K562 (cell line): ENCODE data around the gene GNB2. TPM values are rescaled to one million over a fixed set of nuclear protein-coding genes. Genes with fewer than 3 reads are reported as not detected.

Experiments used
- ARID1B ChIP-seq: fragments of 450-650 bp; IDR thresholded peaks from 2 replicates; pipeline ENCODE4 v1.6.1; 2016; ENCODE audit warnings: antibody characterized with exemption, mild to moderate bottlenecking, inconsistent platforms
- ARNT ChIP-seq, 2 experiments: fragments of 450-650 bp; IDR thresholded peaks; 2 replicates each; pipeline ENCODE4 v1.6.1; 2016; ENCODE audit warnings: mild to moderate bottlenecking in 1 of 2
- ELF1 ChIP-seq: fragments of 200-800 bp; sonication (Bioruptor generic); IDR thresholded peaks from 2 replicates; pipeline ENCODE4 v1.6.1; 2016; ENCODE audit warnings: missing genetic modification characterization, missing compliant biosample characterization
- ESRRA ChIP-seq: fragments of 450-650 bp; IDR thresholded peaks from 2 replicates; pipeline ENCODE4 v1.6.1; 2014; ENCODE audit warnings: low read depth, mild to moderate bottlenecking, moderate library complexity, borderline replicate concordance
- GTF2B ChIP-seq: IDR thresholded peaks from 2 replicates; pipeline ENCODE4 v1.6.1; 2011; ENCODE audit not compliant: insufficient read length; ENCODE audit errors: extremely low read depth
- HDAC8 ChIP-seq: fragments of 450-650 bp; IDR thresholded peaks from 2 replicates; pipeline ENCODE4 v1.6.1; 2016; ENCODE audit warnings: mild to moderate bottlenecking, missing genetic modification characterization, moderate library complexity, missing compliant biosample characterization
- HMGN3 ChIP-seq: IDR thresholded peaks from 2 replicates; pipeline ENCODE4 v1.6.1; 2011; ENCODE audit warnings: borderline replicate concordance, low read depth, mild to moderate bottlenecking, mixed read lengths, low read length; ENCODE audit not compliant: insufficient read length; ENCODE audit errors: extremely low read depth
- HNRNPK ChIP-seq: fragments of 200-400 bp; formaldehyde crosslinking; IDR thresholded peaks from one replicate; pipeline ENCODE4 v1.6.1; 2018; ENCODE audit warnings: mild to moderate bottlenecking, low read depth, low read length; ENCODE audit not compliant: poor library complexity, severe bottlenecking
- KDM1A ChIP-seq, 2 experiments: fragments of 450-650 bp; IDR thresholded peaks; 2 replicates each; pipeline ENCODE4 v1.6.1; 2016; ENCODE audit warnings: mild to moderate bottlenecking in 2 of 2
- KHSRP ChIP-seq: fragments of 450-650 bp; IDR thresholded peaks from 2 replicates; pipeline ENCODE4 v1.6.1; 2017
- NCOA4 ChIP-seq: fragments of 450-650 bp; IDR thresholded peaks from 2 replicates; pipeline ENCODE4 v1.6.1; 2018; ENCODE audit warnings: mild to moderate bottlenecking; ENCODE audit not compliant: partially characterized antibody
- PBX2 ChIP-seq, 2 experiments: IDR thresholded peaks in 1 of 2; conservative IDR thresholded peaks in 1 of 2; 2 replicates each; pipeline ENCODE4 v1.6.1; 2016; ENCODE audit warnings: low read depth in 2 of 2, mild to moderate bottlenecking in 1 of 2, missing compliant biosample characterization in 1 of 2, missing genetic modification characterization in 1 of 2, moderate library complexity in 1 of 2
- RBM39 ChIP-seq: fragments of 200-400 bp; formaldehyde crosslinking; optimal IDR thresholded peaks from 2 replicates; pipeline ENCODE3; 2018; ENCODE audit warnings: low read depth, low read length
- SMARCA5 ChIP-seq: fragments of 450-650 bp; IDR thresholded peaks from 2 replicates; pipeline ENCODE4 v1.6.1; 2016
- TCF3 ChIP-seq: sonication (generic); formaldehyde crosslinking; IDR thresholded peaks from 2 replicates; pipeline ENCODE4 v1.4.0; 2020; ENCODE audit warnings: mild to moderate bottlenecking, missing genetic modification reagents
- TEAD4 ChIP-seq, 2 experiments: sonication (generic) in 1 of 2; formaldehyde crosslinking in 1 of 2; IDR thresholded peaks; 2 replicates each; pipeline versions ENCODE4 v1.6.1 to v1.8.0; 2012 to 2022; ENCODE audit warnings: borderline replicate concordance in 1 of 2, inconsistent platforms in 1 of 2, low read length in 1 of 2, mild to moderate bottlenecking in 1 of 2, missing genetic modification reagents in 1 of 2
- ZKSCAN1 ChIP-seq: fragments of 150-350 bp; IDR thresholded peaks from 2 replicates; pipeline ENCODE4 v1.6.1; 2016; ENCODE audit warnings: low read depth, low read length
- ZNF277 ChIP-seq: fragments of 250-450 bp; sonication (Bioruptor Pico); IDR thresholded peaks from 2 replicates; pipeline ENCODE4 v1.8.0; 2022; ENCODE audit warnings: inconsistent platforms, mild to moderate bottlenecking, moderate library complexity, borderline replicate concordance
- ZNF707 ChIP-seq: fragments of 250-450 bp; sonication (Bioruptor Pico); conservative IDR thresholded peaks from 2 replicates; pipeline ENCODE4 v1.8.0; 2022; ENCODE audit warnings: inconsistent platforms, mild to moderate bottlenecking, moderate library complexity
- ZNF766 ChIP-seq: fragments of 200-800 bp; sonication (Bioruptor generic); conservative IDR thresholded peaks from 2 replicates; pipeline ENCODE4 v1.6.1; 2016; ENCODE audit warnings: missing genetic modification characterization, missing compliant biosample characterization
- ZNF77 ChIP-seq: fragments of 250-450 bp; sonication (Bioruptor Pico); IDR thresholded peaks from 2 replicates; pipeline ENCODE4 v1.5.0; 2020
- polyA plus RNA-seq, 8 experiments: library from polyadenylated mRNA; depleted of rRNA in 4 of 8; stranded (reverse) in 5 of 8; unstranded in 3 of 8; fragments of >200 nt; fragmentation: Nextera tagmentation in 2 of 8; fragmentation: Illumina TruSeq in 1 of 8; extraction: Ambion mirVana in 2 of 8; extraction: Trizol in 1 of 8; gene quantifications; 2 replicates each; pipeline versions ENCODE4 v1.2.1 to v1.2.3, GENCODE V29; 2011 to 2014; ENCODE audit warnings: inconsistent platforms in 1 of 8, missing spikeins in 1 of 8
- total RNA-seq, 7 experiments: library from RNA; depleted of rRNA in 6 of 7; stranded (reverse); fragments of >200 nt in 6 of 7; fragmentation: Illumina TruSeq in 2 of 7; extraction: Trizol in 2 of 7; gene quantifications; 2 replicates each; pipeline versions ENCODE4 v1.2.1 to v1.2.3, GENCODE V29; 2011 to 2021; ENCODE audit warnings: low replicate concordance in 1 of 7

Gene GNB2
- total and polyA plus RNA-seq, 9 of the 15 experiments (the other 6 are each of a cell fraction or from before 2014, with no cell fraction given): 0.65 to 320 (median 104) TPM

GRCh38 chr7:100673302-100673941, at the start of gene GNB2 (continued):
- no peak for TF ChIP-seq HDAC8 (tag)
- no peak for TF ChIP-seq ZNF277
- no peak for TF ChIP-seq NCOA4
- TF ChIP-seq SMARCA5: no peak
- TF ChIP-seq TEAD4 (IDR thresholded peaks at IDR 0.05; ENCODE audit: low read length): 0 out of 2 replicates have a peak, but pooled peaks have one; percentile 37
- TF ChIP-seq TEAD4 (CRISPR knock-in tag; IDR thresholded peaks at IDR 0.05; ENCODE audit: borderline replicate concordance): no peak
- no peak for TF ChIP-seq PBX2 (CRISPR knock-in tag; IDR thresholded peaks at IDR 0.05; ENCODE audit: low read depth)
- TF ChIP-seq PBX2 (tag; conservative IDR thresholded peaks at IDR 0.05; ENCODE audit: low read depth): no peak
- peak; percentile 63; the same call in 1 of the 2 replicates for TF ChIP-seq ESRRA
- TF ChIP-seq ARID1B: peak; percentile 63; the same call in 1 of the 2 replicates
- no peak for TF ChIP-seq HNRNPK
- TF ChIP-seq RBM39: no peak
- no peak for TF ChIP-seq ZNF77
- TF ChIP-seq HMGN3: peak; percentile 73
- TF ChIP-seq ZNF766 (CRISPR knock-in tag): no peak; the same call in 1 of the 2 replicates
- TF ChIP-seq KDM1A (IDR thresholded peaks at IDR 0.05): no peak
- TF ChIP-seq ZNF707 (CRISPR knock-in tag): 0 out of 2 replicates have a peak, but pooled peaks have one; percentile 3
- TF ChIP-seq GTF2B: no peak
- TF ChIP-seq ELF1 (tag): peak; percentile 83
- peak in 1 of 2 experiments; percentile 68; a peak in 1 of 4 replicates for TF ChIP-seq ARNT (IDR thresholded peaks at IDR 0.05)
- TF ChIP-seq KHSRP: no peak; the same call in 1 of the 2 replicates
- TF ChIP-seq ZKSCAN1: 0 out of 2 replicates have a peak, but pooled peaks have one; percentile 49
- TF ChIP-seq TCF3 (CRISPR knock-in tag): 0 out of 2 replicates have a peak, but pooled peaks have one; percentile 22
